ENCODE results near the gene DCC.

GRCh38 chr18:53560546-53560945 is 1220.5 kb downstream of the DCC start:
- TF ChIP-seq CTCF (IDR thresholded peaks at IDR 0.05) (no peak), POLR2A (IDR thresholded peaks at IDR 0.05) (no peak)

Measured in body of pancreas (tissue), 4 donors.